ENCODE measurements around the gene TRAF6. TPM values are rescaled to one million over a fixed set of nuclear protein-coding genes. Genes with fewer than 3 reads are reported as not detected.

TRAF6 gene, protein sequence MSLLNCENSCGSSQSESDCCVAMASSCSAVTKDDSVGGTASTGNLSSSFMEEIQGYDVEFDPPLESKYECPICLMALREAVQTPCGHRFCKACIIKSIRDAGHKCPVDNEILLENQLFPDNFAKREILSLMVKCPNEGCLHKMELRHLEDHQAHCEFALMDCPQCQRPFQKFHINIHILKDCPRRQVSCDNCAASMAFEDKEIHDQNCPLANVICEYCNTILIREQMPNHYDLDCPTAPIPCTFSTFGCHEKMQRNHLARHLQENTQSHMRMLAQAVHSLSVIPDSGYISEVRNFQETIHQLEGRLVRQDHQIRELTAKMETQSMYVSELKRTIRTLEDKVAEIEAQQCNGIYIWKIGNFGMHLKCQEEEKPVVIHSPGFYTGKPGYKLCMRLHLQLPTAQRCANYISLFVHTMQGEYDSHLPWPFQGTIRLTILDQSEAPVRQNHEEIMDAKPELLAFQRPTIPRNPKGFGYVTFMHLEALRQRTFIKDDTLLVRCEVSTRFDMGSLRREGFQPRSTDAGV
- total RNA-seq (2021): 5.2 to 6.6 TPM (median 5.9 TPM) in 3 replicates
- percentile 81 among the genes with signal in this experiment for Bru-seq, nascent RNA
- long read RNA-seq, experiment 1, full-length matches to known transcripts: 27 of 33 reads
- long read RNA-seq, experiment 1, partial matches to known transcripts: 2 of 33 reads
- long read RNA-seq, experiment 1, other reads (novel, unspliced or antisense): 4 of 33 reads
- long read RNA-seq, experiment 2, partial matches to known transcripts: 0 of 4 reads
- long read RNA-seq, experiment 2, other reads (novel, unspliced or antisense): 4 of 4 reads
- long read RNA-seq, experiment 3, full-length matches to known transcripts: 2 of 4 reads
- long read RNA-seq, experiment 3, partial matches to known transcripts: 0 of 4 reads
- long read RNA-seq, experiment 3, other reads (novel, unspliced or antisense): 2 of 4 reads

- DNase-seq (ENCODE audit: low spot score) (peak; percentile 89), ATAC-seq (peak; percentile 92)
- POLR2A ChIA-PET: interaction anchor here (0.7 kb wide), 1 partner anchor 11 kb away, joined by 4 read pairs; no protein-coding TSS in a partner anchor
- Mint-ChIP-seq H3K4me3 (peak within 1 kb of the TSS; percentile 96), H3K9me3 (peaks cover 28% of the 10 kb centered on the region), H3K27me3 (ENCODE audit: low read depth) (peaks cover 39% of the 10 kb centered on the region), H3K4me1 (peaks cover 11% of the 10 kb centered on the region), H3K27ac (no peak within 1 kb of the TSS), H3K36me3 (peaks cover 5% of the 10 kb centered on the region; the same call in 1 of the 2 replicates)
- CTCF ChIA-PET: interaction anchor here (0.5 to 2.5 kb wide), 9 partner anchors 9 to 1194 kb away, joined by 3 to 8 read pairs (median 4); no protein-coding TSS in a partner anchor
- TF ChIP-seq FOXK1 (CRISPR knock-in tag; IDR thresholded peaks at IDR 0.05): peak; percentile 55; the same call in 1 of the 2 replicates
- 0 out of 2 replicates have a peak, but pooled peaks have one; percentile 35 for TF ChIP-seq IRF1 (CRISPR knock-in tag; IDR thresholded peaks at IDR 0.05)
- TF ChIP-seq ZNF396 (CRISPR knock-in tag; IDR thresholded peaks at IDR 0.05; ENCODE audit: borderline replicate concordance): no peak
- peak; percentile 7; the same call in 1 of the 2 replicates for TF ChIP-seq ZNF232 (CRISPR knock-in tag; IDR thresholded peaks at IDR 0.05)
- TF ChIP-seq NFE2L1 (CRISPR knock-in tag; IDR thresholded peaks at IDR 0.05): 0 out of 2 replicates have a peak, but pooled peaks have one; percentile 25
- TF ChIP-seq FOXJ3 (CRISPR knock-in tag; IDR thresholded peaks at IDR 0.05; ENCODE audit: borderline replicate concordance): no peak
- TF ChIP-seq E2F4 (CRISPR knock-in tag; IDR thresholded peaks at IDR 0.05; ENCODE audit: borderline replicate concordance, low read depth): 0 out of 2 replicates have a peak, but pooled peaks have one; percentile 14
- peak; percentile 82 for TF ChIP-seq SP1 (CRISPR knock-in tag; conservative IDR thresholded peaks at IDR 0.05)
- no peak for TF ChIP-seq SMAD3 (CRISPR knock-in tag; IDR thresholded peaks at IDR 0.05; ENCODE audit: borderline replicate concordance)
- TF ChIP-seq, protein P1, sequence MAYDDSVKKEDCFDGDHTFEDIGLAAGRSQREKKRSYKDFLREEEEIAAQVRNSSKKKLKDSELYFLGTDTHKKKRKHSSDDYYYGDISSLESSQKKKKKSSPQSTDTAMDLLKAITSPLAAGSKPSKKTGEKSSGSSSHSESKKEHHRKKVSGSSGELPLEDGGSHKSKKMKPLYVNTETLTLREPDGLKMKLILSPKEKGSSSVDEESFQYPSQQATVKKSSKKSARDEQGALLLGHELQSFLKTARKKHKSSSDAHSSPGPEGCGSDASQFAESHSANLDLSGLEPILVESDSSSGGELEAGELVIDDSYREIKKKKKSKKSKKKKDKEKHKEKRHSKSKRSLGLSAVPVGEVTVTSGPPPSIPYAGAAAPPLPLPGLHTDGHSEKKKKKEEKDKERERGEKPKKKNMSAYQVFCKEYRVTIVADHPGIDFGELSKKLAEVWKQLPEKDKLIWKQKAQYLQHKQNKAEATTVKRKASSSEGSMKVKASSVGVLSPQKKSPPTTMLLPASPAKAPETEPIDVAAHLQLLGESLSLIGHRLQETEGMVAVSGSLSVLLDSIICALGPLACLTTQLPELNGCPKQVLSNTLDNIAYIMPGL (CRISPR knock-in tag; IDR thresholded peaks at IDR 0.05): peak; percentile 100
- no peak for TF ChIP-seq NR3C1 (CRISPR knock-in tag; conservative IDR thresholded peaks at IDR 0.05; ENCODE audit: low read depth)
- TF ChIP-seq ZNF317 (CRISPR knock-in tag; IDR thresholded peaks at IDR 0.05; ENCODE audit: borderline replicate concordance, low read depth): 0 out of 2 replicates have a peak, but pooled peaks have one; percentile 43
- TF ChIP-seq CREM (CRISPR knock-in tag; IDR thresholded peaks at IDR 0.05): 0 out of 2 replicates have a peak, but pooled peaks have one; percentile 54
- 0 out of 2 replicates have a peak, but pooled peaks have one; percentile 10 for TF ChIP-seq JUN (CRISPR knock-in tag; IDR thresholded peaks at IDR 0.05)
- TF ChIP-seq ETV6 (CRISPR knock-in tag; IDR thresholded peaks at IDR 0.05): peak; percentile 82
- TF ChIP-seq, protein P2, sequence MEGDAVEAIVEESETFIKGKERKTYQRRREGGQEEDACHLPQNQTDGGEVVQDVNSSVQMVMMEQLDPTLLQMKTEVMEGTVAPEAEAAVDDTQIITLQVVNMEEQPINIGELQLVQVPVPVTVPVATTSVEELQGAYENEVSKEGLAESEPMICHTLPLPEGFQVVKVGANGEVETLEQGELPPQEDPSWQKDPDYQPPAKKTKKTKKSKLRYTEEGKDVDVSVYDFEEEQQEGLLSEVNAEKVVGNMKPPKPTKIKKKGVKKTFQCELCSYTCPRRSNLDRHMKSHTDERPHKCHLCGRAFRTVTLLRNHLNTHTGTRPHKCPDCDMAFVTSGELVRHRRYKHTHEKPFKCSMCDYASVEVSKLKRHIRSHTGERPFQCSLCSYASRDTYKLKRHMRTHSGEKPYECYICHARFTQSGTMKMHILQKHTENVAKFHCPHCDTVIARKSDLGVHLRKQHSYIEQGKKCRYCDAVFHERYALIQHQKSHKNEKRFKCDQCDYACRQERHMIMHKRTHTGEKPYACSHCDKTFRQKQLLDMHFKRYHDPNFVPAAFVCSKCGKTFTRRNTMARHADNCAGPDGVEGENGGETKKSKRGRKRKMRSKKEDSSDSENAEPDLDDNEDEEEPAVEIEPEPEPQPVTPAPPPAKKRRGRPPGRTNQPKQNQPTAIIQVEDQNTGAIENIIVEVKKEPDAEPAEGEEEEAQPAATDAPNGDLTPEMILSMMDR (IDR thresholded peaks at IDR 0.05): peak; percentile 93
- TF ChIP-seq STAT6 (CRISPR knock-in tag; conservative IDR thresholded peaks at IDR 0.05; ENCODE audit: low read depth): no peak
- TF ChIP-seq TP53 (CRISPR knock-in tag; IDR thresholded peaks at IDR 0.05): no peak
- TF ChIP-seq, protein P3, sequence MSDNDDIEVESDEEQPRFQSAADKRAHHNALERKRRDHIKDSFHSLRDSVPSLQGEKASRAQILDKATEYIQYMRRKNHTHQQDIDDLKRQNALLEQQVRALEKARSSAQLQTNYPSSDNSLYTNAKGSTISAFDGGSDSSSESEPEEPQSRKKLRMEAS (CRISPR knock-in tag; IDR thresholded peaks at IDR 0.05): peak; percentile 49
- peak; percentile 72; the same call in 1 of the 2 replicates for TF ChIP-seq ESRRA (CRISPR knock-in tag; IDR thresholded peaks at IDR 0.05; ENCODE audit: borderline replicate concordance)
- TF ChIP-seq KAT7 (CRISPR knock-in tag; IDR thresholded peaks at IDR 0.05; ENCODE audit: borderline replicate concordance): peak; percentile 81; the same call in 1 of the 2 replicates
- TF ChIP-seq RELA (CRISPR knock-in tag; IDR thresholded peaks at IDR 0.05; ENCODE audit: borderline replicate concordance): peak; percentile 35; the same call in 1 of the 2 replicates
Observed at GRCh38 chr11:36509694-36510593, at the start of gene TRAF6. Gene TRAF6, minus strand, starts transcription at chr11:36510272. Its CDS starts 8,757 bp downstream, at chr11:36501515.
